ELF-1 (cell line): ENCODE measurements around the gene C1orf174.
"Not testable (repeated sequence)": the region's sequence is repeated elsewhere in the genome, so short reads cannot be mapped to it uniquely, and the experiment has no call there.

Experiments used
- DNase-seq: peaks from one replicate; pipeline ENCODE4 v3.0.0-alpha.2; 2016; ENCODE audit warnings: low read depth, low spot score

The C1orf174 gene

DNA sequence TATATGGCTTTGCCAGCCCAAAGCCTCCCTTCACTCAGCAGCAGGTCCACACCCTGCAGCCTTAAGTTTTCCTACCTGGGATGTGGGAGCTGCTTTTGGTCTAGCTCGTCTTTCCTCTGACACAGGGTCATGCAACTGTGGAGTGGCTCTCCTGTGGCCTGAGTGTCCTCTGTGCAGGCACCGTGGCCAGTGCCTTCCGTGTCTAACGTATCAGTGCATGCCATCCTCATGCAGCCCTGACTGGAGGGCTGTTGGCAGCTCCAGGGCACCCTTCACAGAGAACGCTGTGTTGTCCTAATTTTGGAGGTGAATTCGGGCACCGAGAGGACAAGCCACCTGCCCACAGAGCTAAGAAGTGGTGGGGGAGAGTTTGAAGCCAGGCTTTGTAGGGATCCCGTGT lies 25.7 kb upstream of the C1orf174 start:
- DNase-seq: no peak

DNA sequence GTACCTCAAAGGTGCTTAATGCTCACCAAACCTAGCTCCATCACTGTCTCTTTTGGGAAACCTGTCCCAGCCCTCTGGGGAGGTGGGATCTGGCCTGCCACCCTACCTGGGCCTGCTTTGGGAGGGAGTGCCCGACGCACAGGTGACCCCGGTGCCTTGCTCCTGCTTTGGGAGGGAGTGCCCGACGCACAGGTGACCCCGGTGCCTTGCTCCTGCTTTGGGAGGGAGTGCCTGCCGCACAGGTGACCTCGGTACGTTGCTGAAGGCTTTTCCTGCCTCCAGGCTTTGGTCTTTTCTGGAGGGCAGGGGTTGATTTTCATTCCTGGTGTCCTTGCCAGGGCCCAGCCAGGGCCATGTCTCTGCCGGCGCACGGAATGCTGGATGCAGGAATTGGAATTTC lies 25.2 kb upstream of the C1orf174 start:
- DNase-seq: no peak

GRCh38 chr1:3924825-3925220 lies 24.8 kb upstream of the C1orf174 start:
- DNase-seq: no peak

- DNase-seq: peak; percentile 36
These were observed 24.2 kb upstream of the C1orf174 start for GRCh38 chr1:3924186-3924824.

- DNase-seq: no peak
These were observed 23.5 kb upstream of the C1orf174 start for GRCh38 chr1:3923378-3924185.

GRCh38 chr1:3922851-3923250 lies 22.8 kb upstream of the C1orf174 start:
- DNase-seq: no peak

DNA sequence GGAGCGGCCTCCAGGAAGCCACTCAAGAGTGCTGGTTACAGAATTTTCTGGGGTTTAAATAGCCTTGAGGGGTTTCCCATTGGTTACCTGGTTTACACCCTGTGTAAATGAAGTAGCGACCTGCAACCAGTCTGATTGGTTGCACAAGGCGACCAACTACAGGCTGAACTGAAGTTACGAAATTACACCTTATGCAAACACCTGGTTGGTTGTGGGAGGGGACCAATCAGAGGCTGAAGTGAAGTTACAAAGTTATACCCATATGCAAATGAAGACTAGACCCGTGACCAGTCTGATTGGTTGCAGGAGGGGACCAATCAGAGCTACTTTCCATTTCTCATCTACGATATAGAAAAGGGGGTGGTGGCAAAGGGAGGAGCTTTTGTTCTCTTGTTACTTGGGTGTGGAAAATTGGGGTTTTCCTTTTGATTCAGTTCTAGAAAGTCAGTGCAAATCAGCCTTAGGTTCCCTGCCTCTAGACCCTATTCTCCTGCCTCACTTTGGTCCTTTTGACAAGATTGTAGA lies 22.2 kb upstream of the C1orf174 start:
- no peak for DNase-seq

DNA sequence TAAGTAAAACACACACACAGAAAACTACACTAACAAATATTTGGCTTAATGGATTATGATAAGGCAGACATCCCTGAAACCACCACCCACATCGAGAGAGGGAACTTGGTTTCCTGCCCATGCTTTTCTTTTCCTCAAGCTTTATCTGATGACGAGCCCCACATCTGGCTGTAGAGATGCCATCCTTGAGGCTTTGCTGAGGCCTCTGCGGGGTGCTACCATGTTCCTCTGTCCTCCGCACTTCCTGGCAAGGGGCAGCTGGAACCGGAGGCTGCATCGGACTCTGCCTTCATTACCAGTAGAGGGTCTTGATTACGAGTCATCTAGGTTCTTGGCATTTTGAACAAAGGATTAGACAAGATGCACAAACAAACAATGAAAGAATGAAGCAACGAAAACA lies 21.7 kb upstream of the C1orf174 start:
- DNase-seq: no peak

DNA sequence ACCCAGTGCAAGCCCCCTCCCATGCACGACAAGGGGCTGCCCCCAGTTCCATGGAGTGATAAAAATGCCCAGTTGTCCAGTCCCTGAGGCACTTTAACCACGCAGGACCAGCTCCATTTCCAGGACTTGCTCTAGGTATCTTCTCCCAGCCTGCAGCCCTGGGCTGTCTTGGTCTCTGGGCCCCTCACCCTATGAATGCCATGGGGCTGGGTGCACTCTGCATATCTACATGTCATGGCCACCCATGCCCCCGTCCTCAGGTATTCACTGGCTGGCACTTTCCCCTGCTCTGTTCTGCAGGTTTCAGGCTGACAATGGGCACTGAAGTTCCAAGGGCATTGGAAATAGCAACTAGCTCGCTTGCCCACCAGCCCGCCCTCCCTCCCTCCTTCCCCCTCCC lies 19.6 kb upstream of the C1orf174 start:
- DNase-seq: no peak

DNA sequence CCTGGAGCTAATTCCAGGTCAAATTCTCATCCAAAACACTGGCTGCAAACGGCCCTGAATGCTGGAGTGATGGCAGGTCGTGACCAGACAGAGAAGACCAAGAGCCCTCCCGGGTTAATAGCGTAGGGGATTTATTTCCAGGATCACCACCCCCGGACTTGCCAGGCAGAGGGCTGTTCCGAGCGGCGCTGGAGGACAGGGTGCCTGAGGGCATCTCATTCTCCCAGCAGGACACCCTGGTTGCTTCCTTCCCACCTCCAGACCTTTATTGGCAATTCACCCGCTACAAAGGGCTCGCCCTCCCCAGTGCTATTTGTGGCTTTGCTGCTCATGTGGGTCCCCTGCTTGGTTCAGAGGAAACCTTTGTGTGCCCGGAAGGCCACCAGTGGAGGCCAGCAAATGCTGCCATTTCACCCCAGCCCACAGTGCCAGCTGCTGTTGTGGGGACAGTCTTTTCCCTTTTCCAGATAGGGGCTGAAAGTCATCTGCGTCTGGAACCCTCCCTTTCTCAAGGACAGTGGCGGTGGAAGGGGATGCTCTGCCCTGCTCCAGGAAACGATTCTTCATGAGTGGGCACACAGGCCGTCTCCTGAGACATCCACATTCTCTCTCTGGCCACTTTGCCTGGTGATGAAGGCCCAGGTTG lies 19.0 kb upstream of the C1orf174 start:
- peak; percentile 83 for DNase-seq

DNA sequence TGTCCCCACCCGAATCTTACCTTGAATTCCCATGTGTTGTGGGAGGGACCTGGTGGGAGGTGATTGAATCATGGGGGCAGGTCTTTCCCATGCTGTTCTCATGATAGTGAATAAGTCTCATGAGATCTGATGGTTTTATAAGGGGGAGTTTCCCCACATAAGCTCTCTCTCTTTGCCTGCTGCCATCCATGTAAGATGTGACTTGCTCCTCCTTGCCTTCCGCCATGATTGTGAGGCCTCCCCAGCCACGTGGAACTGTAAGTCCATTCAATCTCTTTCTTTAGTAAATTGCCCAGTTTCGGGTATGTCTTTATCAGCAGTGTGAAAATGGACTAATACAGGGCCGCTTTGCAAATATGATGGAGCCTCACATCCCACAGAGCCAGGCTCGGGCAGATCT lies 18.3 kb upstream of the C1orf174 start:
- not testable (repeated sequence) for DNase-seq

- DNase-seq: no peak
These were observed 17.7 kb upstream of the C1orf174 start for GRCh38 chr1:3917761-3918160.

GRCh38 chr1:3915551-3916121 lies 15.6 kb upstream of the C1orf174 start:
- DNase-seq: no peak

GRCh38 chr1:3914911-3915310 lies 14.8 kb upstream of the C1orf174 start:
- DNase-seq: no peak

- DNase-seq: no peak
These were observed 14.3 kb upstream of the C1orf174 start for GRCh38 chr1:3914331-3914851.

GRCh38 chr1:3912809-3913685 lies 13.0 kb upstream of the C1orf174 start:
- no peak for DNase-seq

GRCh38 chr1:3911981-3912808 lies 12.1 kb upstream of the C1orf174 start:
- no peak for DNase-seq

GRCh38 chr1:3910857-3911845 lies 11.1 kb upstream of the C1orf174 start:
- DNase-seq: peak; percentile 92
